Lower lobe of right lung (tissue), 2 donors: ENCODE results near the gene CENPE. TPM values are rescaled to one million over a fixed set of nuclear protein-coding genes. Genes with fewer than 3 reads are reported as not detected.

Experiments
- ATAC-seq, 2 donors: fragments of 200-7000 bp; cut with Tn5 transposase; one replicate each; pipeline ENCODE4 v1.9.1; 2020 to 2022; ENCODE audit warnings: mild to moderate bottlenecking in 2 of 2, moderate library complexity in 2 of 2
- DNase-seq: peaks from one replicate; pipeline ENCODE4 v3.0.0-alpha.2; 2020
- H3K27ac ChIP-seq: fragments of 200-600 bp; one replicate; pipeline ENCODE4 v1.8.0; 2022
- H3K27me3 ChIP-seq: fragments of 200-600 bp; one replicate; pipeline ENCODE4 v1.8.0; 2022; ENCODE audit warnings: low read depth
- H3K36me3 ChIP-seq: fragments of 200-600 bp; one replicate; pipeline ENCODE4 v1.8.0; 2022; ENCODE audit warnings: mild to moderate bottlenecking
- H3K4me1 ChIP-seq: fragments of 200-600 bp; one replicate; pipeline ENCODE4 v1.8.0; 2022
- H3K4me3 ChIP-seq: fragments of 200-600 bp; one replicate; pipeline ENCODE4 v1.8.0; 2022; ENCODE audit warnings: mild to moderate bottlenecking
- H3K9me3 ChIP-seq: fragments of 200-600 bp; one replicate; pipeline ENCODE4 v1.8.0; 2022
- CTCF ChIP-seq: fragments of 200-600 bp; IDR thresholded peaks from one replicate; pipeline ENCODE4 v1.8.0; 2022; ENCODE audit warnings: antibody characterized with exemption, mild to moderate bottlenecking
- intact Hi-C: fragments of 100-400 bp; cut with DNase I; formaldehyde crosslinking; loops from one replicate; pipeline ENCODE4 v1.11.0; 2022
- total RNA-seq: library from RNA; stranded (reverse); fragmentation: NEBNext Ultra II Directional; extraction: Animal tissue kit (Norgen Biotek cat#: 25700); gene quantifications from one replicate; pipeline ENCODE4 v1.2.1, GENCODE V29; 2021
- donor health status: DM: no; HTN: yes; CAD: no; lungs with severe emphysema.

Gene CENPE
- total RNA-seq, 1 donor from 2014 or later = 3.4 TPM

GRCh38 chr4:103079621-103080020 lies 118.5 kb downstream of the CENPE start:
- Histone ChIP-seq H3K36me3 (peaks cover 33% of the 10 kb centered on the region), H3K27me3 (no peaks in the 10 kb centered on the region), H3K9me3 (no peaks in the 10 kb centered on the region), H3K4me1 (peaks cover 12% of the 10 kb centered on the region), H3K4me3 (no peak overlapping the region), H3K27ac (no peak overlapping the region)
- intact Hi-C loops = no loop called here
- ATAC-seq = no peak
- TF ChIP-seq CTCF = no peak
- DNase-seq = no peak

GRCh38 chr4:103076747-103077347 lies 121.3 kb downstream of the CENPE start, which contains the start of gene SLC9B2:
TSS of gene SLC9B2 (minus strand) at chr4:103076761. CDS start at chr4:103067550, 9,211 bp downstream.
- Histone ChIP-seq H3K36me3 (peaks cover 16% of the 10 kb centered on the region), H3K4me3 (peak within 1 kb of the TSS; percentile 72), H3K9me3 (no peaks in the 10 kb centered on the region), H3K4me1 (peaks cover 12% of the 10 kb centered on the region), H3K27me3 (no peaks in the 10 kb centered on the region), H3K27ac (peak within 1 kb of the TSS; percentile 83)
- intact Hi-C loops = no loop called here
- ATAC-seq (no peak), DNase-seq (no peak)
- TF ChIP-seq CTCF = no peak

GRCh38 chr4:103075894-103076746 lies 122.0 kb downstream of the CENPE start:
- Histone ChIP-seq H3K27ac (peak overlapping the region; percentile 83), H3K9me3 (no peaks in the 10 kb centered on the region), H3K27me3 (no peaks in the 10 kb centered on the region), H3K36me3 (peaks cover 8% of the 10 kb centered on the region), H3K4me1 (peaks cover 12% of the 10 kb centered on the region), H3K4me3 (peak overlapping the region; percentile 72)
- peak; percentile 73 for DNase-seq
- peak; percentile 88 to 92 for ATAC-seq
- intact Hi-C loops = no loop called here
- no peak for TF ChIP-seq CTCF

- Histone ChIP-seq H3K27me3 (no peaks in the 10 kb centered on the region), H3K36me3 (peaks cover 2% of the 10 kb centered on the region), H3K4me1 (peaks cover 12% of the 10 kb centered on the region), H3K27ac (peak overlapping the region; percentile 83), H3K4me3 (peak overlapping the region; percentile 72), H3K9me3 (no peaks in the 10 kb centered on the region)
- intact Hi-C loops = no loop called here
- TF ChIP-seq CTCF = no peak
- no peak for ATAC-seq
- DNase-seq = no peak
These were observed 122.7 kb downstream of the CENPE start for GRCh38 chr4:103075435-103075893.

- Histone ChIP-seq H3K4me1 (peaks cover 12% of the 10 kb centered on the region), H3K9me3 (no peaks in the 10 kb centered on the region), H3K27me3 (no peaks in the 10 kb centered on the region), H3K36me3 (no peaks in the 10 kb centered on the region), H3K4me3 (no peak overlapping the region), H3K27ac (no peak overlapping the region)
- ATAC-seq (no peak), DNase-seq (no peak)
- TF ChIP-seq CTCF = no peak
- intact Hi-C loops = no loop called here
These were observed 123.3 kb downstream of the CENPE start for GRCh38 chr4:103074744-103075434.
